ENCODE data around the gene ZDHHC6.
"Not testable (repeated sequence)": the region's sequence is repeated elsewhere in the genome, so short reads cannot be mapped to it uniquely, and the experiment has no call there.

Gene ZDHHC6

GRCh38 chr10:112446855-112447619 is at the start of gene ZDHHC6, which contains the start of gene VTI1A:
ZDHHC6 (minus strand) TSS chr10:112446914; CDS start chr10:112445436, 1,478 bp downstream.
VTI1A (plus strand) TSS chr10:112447215; CDS start chr10:112447374, 159 bp downstream.
- peak; percentile 87 for DNase-seq (ENCODE audit: low spot score)

- DNase-seq (ENCODE audit: low spot score), result no peak
Observed at GRCh38 chr10:112492736-112493135, 46.0 kb upstream of the ZDHHC6 start.

GRCh38 chr10:112491144-112491543 is 44.4 kb upstream of the ZDHHC6 start:
- DNase-seq (ENCODE audit: low spot score), result peak; percentile 7

- no peak for DNase-seq (ENCODE audit: low spot score)
Observed at GRCh38 chr10:112490545-112490944, 43.8 kb upstream of the ZDHHC6 start.

GRCh38 chr10:112487964-112488363 is 41.2 kb upstream of the ZDHHC6 start:
- no peak for DNase-seq (ENCODE audit: low spot score)

GRCh38 chr10:112484399-112484798 is 37.7 kb upstream of the ZDHHC6 start:
- DNase-seq (ENCODE audit: low spot score), result no peak

GRCh38 chr10:112481602-112482001 is 34.9 kb upstream of the ZDHHC6 start:
- DNase-seq (ENCODE audit: low spot score), result no peak

GRCh38 chr10:112475575-112476218 is 29.0 kb upstream of the ZDHHC6 start:
- no peak for DNase-seq (ENCODE audit: low spot score)

GRCh38 chr10:112471878-112472487 is 25.3 kb upstream of the ZDHHC6 start:
- DNase-seq (ENCODE audit: low spot score), result peak; percentile 38

GRCh38 chr10:112467541-112468075 is 20.9 kb upstream of the ZDHHC6 start:
- DNase-seq (ENCODE audit: low spot score), result no peak

- no peak for DNase-seq (ENCODE audit: low spot score)
Observed at GRCh38 chr10:112466802-112467201, 20.1 kb upstream of the ZDHHC6 start.

- DNase-seq (ENCODE audit: low spot score), result no peak
Observed at GRCh38 chr10:112465299-112465883, 18.7 kb upstream of the ZDHHC6 start.

- DNase-seq (ENCODE audit: low spot score), result not testable (repeated sequence)
Observed at GRCh38 chr10:112464074-112464473, 17.4 kb upstream of the ZDHHC6 start.

GRCh38 chr10:112461029-112461887 is 14.5 kb upstream of the ZDHHC6 start:
- peak; percentile 27 for DNase-seq (ENCODE audit: low spot score)

- DNase-seq (ENCODE audit: low spot score), result no peak
Observed at GRCh38 chr10:112460366-112460765, 13.7 kb upstream of the ZDHHC6 start.

GRCh38 chr10:112456533-112456932 is 9.8 kb upstream of the ZDHHC6 start:
- DNase-seq (ENCODE audit: low spot score), result no peak

- no peak for DNase-seq (ENCODE audit: low spot score)
Observed at GRCh38 chr10:112454910-112455779, 8.4 kb upstream of the ZDHHC6 start.

GRCh38 chr10:112448888-112449287 is 2.2 kb upstream of the ZDHHC6 start:
- DNase-seq (ENCODE audit: low spot score), result no peak

- DNase-seq (ENCODE audit: low spot score), result no peak
Observed at GRCh38 chr10:112447620-112447928, 860 bp upstream of the ZDHHC6 start.

GRCh38 chr10:112446055-112446854 is 459 bp downstream of the ZDHHC6 start:
- peak; percentile 12 for DNase-seq (ENCODE audit: low spot score)

Measured in AG08396 (cell line).